ENCODE measurements around the gene SP140L.
"Not testable (repeated sequence)": the region's sequence is repeated elsewhere in the genome, so short reads cannot be mapped to it uniquely, and the experiment has no call there.

SP140L gene

DNA sequence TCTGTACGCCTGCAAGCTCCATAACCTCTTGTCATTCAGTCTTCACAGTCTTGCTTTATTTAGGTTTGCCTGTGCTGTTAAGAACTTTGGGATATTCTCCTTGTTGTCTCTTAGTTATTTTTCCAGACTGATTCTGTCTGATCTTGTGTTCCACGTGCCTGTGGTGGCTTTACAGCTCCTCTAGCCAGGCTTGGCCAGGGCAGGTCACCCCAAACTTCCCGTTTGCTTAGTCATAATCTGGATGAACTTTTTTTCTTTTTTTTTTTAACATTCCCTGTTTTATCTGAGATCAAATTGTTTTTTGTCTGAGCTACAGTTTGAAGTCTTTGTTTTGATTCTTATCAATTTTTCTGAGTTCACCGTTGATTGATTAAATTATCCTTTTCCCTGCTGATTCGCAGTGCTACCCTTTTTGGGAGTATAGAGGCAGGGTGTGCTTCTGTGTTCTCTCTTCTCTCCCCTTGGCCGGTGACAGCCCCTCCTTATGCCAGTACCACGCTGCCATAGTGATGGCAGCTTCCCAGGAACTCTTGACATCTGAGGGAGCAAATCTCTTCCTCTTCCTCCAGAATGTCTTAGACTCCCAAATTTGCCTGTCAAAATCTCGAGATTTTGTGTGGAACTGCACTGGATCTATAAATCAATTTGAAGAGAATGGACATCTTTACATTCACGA is 91.5 kb downstream of the SP140L start:
- DNase-seq (ENCODE audit: low read depth) = no peak

GRCh38 chr2:230419181-230419580 is 92.2 kb downstream of the SP140L start:
- DNase-seq (ENCODE audit: low read depth) = no peak

GRCh38 chr2:230422149-230422548 is 95.2 kb downstream of the SP140L start:
- no peak for DNase-seq (ENCODE audit: low read depth)

DNA sequence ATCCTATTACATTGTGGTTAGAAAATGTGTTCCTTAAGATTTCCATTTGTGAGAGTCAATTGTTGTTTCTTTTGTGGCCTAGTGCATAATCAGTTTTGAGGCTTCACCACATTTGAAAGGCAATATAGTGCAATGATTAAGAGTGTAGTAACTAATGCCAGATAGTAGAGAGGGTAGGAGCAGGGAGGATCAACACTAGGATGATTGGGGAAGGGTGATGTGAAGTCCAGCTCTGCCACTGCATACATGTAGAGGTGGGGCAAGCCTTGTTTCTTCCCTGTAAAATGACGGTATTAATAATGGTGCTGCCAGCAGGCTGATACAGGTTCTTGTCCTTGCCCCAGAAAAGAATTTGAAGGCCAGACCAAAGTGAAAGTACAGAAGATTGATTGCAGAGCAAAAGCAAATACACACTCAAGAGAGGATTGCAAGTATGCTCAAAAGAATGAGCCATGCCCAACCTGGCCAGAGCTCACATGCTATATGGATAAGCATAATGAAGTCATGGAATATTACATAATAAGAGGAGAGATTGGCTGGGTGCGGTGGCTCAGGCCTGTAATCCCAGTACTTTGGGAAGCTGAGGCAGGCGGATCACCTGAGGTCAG is 97.0 kb downstream of the SP140L start:
- no peak for DNase-seq (ENCODE audit: low read depth)

DNA sequence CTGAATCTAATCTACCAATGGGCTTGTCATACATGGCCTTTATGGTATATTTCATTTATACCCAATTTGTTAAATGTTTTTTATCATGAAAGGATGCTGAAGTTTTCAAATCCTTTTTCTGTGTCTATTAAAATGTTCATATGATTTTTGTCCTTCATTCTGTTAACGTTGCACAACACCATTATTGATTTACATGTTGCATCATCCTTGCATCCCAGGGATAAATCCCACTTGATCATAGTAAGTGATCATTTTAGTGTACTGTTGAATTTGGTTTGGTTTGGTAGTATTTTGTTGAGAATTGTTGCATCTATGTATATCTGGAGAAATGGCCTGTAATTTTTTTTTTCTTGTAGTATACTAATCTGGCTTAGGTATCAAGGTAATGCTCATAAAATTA is 98.4 kb downstream of the SP140L start:
- DNase-seq (ENCODE audit: low read depth) = no peak

DNA sequence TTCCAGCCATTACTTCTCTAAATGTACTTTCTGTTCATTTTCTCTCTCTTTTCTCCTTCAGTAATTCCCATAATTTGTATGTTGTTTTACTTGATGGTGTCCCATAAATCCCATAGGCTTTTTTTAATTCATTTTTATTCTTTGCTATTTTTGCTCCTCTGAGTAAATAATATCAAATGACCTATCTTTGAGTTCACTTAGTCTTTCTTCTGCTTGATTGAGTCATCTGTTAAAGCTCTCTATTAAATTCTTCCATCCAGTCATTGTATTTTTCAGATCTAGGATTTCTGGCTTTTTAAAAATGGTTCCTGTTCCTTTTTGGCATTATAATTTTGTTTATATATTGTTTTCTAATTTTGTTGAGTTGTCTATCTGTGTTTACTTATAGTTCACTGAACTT is 102.5 kb downstream of the SP140L start:
- DNase-seq (ENCODE audit: low read depth) = no peak

GRCh38 chr2:230430957-230431910 is 104.2 kb downstream of the SP140L start:
- DNase-seq (ENCODE audit: low read depth) = no peak

DNA sequence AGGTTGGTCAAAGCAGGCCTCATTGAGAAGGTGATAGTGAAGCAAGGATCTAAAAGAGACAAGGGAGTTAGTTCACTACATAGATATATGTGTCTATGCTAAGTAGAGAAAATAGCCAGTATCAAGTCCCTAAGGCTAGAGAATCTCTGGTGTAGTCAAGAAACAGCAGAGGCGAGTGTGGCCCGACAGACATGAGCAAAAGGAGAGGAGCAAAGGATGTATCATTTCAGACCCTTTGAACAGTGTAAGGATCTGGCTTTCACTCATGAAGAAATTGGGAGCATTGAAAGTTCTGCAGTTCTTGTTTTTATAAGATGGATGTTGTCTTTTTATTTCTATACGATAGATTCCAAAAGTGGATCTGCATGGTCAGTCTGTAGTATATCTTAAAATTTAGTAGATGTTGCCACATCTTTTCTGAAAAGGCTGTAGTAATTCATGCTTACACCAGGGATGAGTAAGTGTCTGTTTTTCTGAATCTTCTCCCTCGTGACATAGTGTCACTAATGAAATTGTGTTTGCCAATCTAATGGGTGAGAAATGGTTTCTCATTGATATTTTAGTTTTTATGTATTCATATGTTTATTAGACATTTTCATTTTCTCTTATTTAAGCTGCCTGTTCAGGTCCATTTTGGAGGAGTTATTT is 107.8 kb downstream of the SP140L start:
- DNase-seq (ENCODE audit: low read depth) = no peak

DNA sequence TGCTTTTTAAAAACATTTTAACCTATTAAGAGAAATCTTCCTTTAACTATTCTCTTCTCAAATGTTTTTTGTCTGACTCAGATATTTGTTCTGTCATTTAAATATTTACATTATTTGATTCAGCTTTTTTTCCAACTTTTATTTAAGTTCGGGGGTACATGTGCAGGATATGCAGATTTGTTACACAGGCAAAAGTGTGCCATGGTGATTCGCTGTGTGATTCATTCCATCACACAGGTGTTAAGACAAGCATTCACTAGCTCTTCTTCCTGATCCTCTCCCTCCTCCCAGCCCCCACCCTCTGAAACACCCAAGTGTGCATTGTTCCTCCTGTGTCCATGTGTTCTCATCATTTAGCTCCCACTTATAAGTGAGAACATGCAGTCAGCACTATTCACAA is 108.4 kb downstream of the SP140L start:
- no peak for DNase-seq (ENCODE audit: low read depth)

- not testable (repeated sequence) for DNase-seq (ENCODE audit: low read depth)
Measured at GRCh38 chr2:230439121-230439520, 112.1 kb downstream of the SP140L start.

- DNase-seq (ENCODE audit: low read depth) = no peak
Measured at GRCh38 chr2:230439590-230439989, 112.6 kb downstream of the SP140L start.

GRCh38 chr2:230441227-230441897 is 114.4 kb downstream of the SP140L start:
- DNase-seq (ENCODE audit: low read depth) = peak; percentile 27

DNA sequence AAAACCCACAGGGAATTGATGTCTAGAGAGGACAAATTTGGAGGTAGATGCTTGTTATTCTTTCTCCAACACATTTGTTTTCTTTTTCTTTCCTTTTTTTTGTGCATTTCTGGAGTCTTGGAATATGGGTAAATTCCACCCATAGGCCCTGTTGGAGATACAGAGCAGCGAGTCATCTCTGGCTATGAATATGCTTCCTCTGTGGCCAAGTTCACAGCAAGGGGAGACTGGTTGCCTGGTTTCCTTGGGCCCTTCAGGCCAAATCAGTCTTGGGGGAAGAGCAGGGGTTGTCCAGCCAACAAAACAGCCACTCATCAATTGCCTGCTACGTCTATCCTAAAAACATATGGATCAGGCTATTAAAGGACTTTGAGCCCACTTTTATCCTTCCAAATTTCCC is 116.5 kb downstream of the SP140L start:
- DNase-seq (ENCODE audit: low read depth) = no peak

DNA sequence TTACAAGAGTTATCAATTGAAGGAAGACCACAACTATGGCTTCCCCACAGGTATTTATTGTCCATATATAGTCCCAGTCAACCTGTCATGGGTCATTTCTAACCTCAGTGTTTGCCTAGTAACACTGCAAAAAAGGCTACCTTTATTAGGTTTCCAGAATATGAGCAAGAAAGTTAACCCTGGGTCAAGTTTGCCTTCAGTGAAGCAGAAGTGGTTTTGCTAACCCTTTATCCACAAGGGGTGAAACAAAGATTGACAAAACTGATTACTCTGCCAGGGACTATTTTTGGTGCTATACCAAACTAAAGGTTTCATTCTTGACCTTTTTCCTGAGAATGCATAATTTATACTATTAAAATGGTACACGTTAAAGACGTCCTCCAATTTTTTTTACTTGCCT is 117.8 kb downstream of the SP140L start:
- no peak for DNase-seq (ENCODE audit: low read depth)

GRCh38 chr2:230447036-230447435 is 120.0 kb downstream of the SP140L start:
- no peak for DNase-seq (ENCODE audit: low read depth)

GRCh38 chr2:230447455-230448451 is 120.8 kb downstream of the SP140L start:
- no peak for DNase-seq (ENCODE audit: low read depth)

DNA sequence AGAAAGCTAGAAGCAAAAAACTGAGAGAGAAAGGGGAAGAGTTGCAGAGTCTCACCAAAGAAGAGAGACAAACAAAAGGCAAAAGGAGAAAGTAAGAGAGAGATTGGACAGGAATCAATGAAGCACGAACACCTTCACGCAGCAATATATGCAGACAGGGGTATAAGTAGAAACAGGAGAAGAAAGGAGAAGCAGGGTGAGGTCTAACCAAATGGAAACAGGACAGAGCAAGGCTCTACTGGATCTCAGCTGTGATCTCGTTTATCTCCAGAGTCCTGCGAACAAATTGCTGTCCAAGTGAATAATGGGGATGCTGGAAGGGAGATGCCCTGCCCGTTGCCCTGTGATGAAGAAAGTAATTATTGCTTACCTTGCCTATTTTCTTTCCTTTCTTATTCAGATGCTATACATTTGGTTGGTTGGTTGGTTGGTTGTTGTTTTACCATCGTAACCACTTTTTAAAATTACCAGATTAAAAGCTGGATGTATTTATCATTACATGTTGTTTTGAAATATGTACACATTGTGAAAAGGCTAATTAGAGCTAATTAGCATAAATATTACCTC is 123.0 kb downstream of the SP140L start:
- no peak for DNase-seq (ENCODE audit: low read depth)

DNA sequence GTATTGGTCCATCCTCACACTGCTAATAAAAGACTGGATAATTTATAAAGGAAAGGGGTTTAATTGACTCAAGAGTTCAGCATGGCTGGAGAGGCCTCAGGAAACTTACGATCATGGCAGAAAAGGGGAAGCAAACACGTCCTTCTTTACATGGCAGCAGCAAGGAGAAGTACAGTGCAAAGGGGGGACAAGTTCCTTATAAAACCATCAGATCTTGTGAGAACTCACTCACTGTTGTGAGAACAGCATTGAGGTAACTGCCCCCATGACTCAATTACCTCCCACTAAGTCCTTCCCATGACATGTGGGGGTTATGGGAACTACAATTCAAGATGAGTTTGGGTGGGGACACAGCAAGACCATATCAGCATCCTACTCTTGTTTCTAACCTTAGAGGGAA is 126.0 kb downstream of the SP140L start:
- no peak for DNase-seq (ENCODE audit: low read depth)
